ENCODE results near the gene KIF6. TPM values are rescaled to one million over a fixed set of nuclear protein-coding genes. Genes with fewer than 3 reads are reported as not detected.

KIF6 gene
- total RNA-seq, 1 experiment from 2014 or later: 2.7 TPM

GRCh38 chr6:39664173-39664572 is 61.0 kb downstream of the KIF6 start:
- POLR2A ChIA-PET (ENCODE audit: low non-redundant PET): no interaction called here

DNA sequence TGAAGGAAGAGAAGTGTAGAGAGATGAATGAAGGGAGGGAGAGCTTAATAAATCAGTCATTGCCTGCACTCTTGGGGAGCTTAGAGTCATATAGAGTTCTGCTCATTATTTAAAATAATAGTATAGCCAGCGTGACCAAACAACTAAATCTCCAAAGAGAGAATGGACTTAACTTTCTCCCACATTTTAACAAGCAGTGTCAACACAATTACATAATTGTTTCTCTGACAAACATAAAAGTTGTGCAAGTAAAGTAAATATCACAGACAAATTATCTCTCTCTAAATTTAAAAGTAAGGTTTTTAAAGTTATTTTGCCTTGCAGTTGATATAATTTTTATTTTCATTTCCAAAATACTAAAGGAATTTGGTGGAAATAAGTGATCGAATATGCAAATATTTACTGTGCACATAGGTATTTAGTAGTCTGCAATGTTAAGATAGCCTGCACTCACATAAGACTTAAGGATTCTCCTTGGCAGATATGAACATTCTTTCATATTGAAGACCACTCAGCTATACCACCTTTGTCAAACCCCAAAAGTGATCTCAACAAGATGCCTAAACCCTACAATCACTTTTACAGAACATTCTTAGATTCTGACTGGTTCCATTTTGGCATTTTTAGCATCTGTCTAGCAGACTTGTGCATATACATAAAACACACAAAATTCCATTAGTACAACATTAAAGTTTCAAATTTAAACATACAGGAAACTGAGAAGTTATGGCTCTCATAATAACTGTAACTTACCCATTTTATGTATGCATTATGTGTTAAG is 67.7 kb downstream of the KIF6 start:
- Histone ChIP-seq H3K4me1 (ENCODE audit: insufficient read depth, low read length, poor library complexity, severe bottlenecking) (no peaks in the 10 kb centered on the region), H3K9me3 (ENCODE audit: low read depth, low read length, poor library complexity, severe bottlenecking) (no peaks in the 10 kb centered on the region), H3K27ac (ENCODE audit: low read depth, low read length, poor library complexity, severe bottlenecking) (no peak overlapping the region), H3K27me3 (replicated peaks; ENCODE audit: insufficient read depth, low read depth, low read length, poor library complexity) (no peaks in the 10 kb centered on the region), H3K36me3 (ENCODE audit: insufficient read depth, low read length, poor library complexity, severe bottlenecking) (no peaks in the 10 kb centered on the region), H3K4me3 (ENCODE audit: low read depth, low read length, poor library complexity, severe bottlenecking) (no peak overlapping the region)
- ChIA-PET CTCF (no interaction called here), POLR2A (ENCODE audit: low non-redundant PET) (no interaction called here)
- DNase-seq (ENCODE audit: low spot score): no peak
- BruUV-seq (replicated peaks): no TSS peak
- intact Hi-C loops (cut with micrococcal nuclease; ENCODE audit: unreplicated experiment): no loop called here
- no peak for TF ChIP-seq EZH2 (IDR thresholded peaks at IDR 0.05; ENCODE audit: borderline replicate concordance, low read depth, low read length, poor library complexity, severe bottlenecking)
- TF ChIP-seq, protein P1, sequence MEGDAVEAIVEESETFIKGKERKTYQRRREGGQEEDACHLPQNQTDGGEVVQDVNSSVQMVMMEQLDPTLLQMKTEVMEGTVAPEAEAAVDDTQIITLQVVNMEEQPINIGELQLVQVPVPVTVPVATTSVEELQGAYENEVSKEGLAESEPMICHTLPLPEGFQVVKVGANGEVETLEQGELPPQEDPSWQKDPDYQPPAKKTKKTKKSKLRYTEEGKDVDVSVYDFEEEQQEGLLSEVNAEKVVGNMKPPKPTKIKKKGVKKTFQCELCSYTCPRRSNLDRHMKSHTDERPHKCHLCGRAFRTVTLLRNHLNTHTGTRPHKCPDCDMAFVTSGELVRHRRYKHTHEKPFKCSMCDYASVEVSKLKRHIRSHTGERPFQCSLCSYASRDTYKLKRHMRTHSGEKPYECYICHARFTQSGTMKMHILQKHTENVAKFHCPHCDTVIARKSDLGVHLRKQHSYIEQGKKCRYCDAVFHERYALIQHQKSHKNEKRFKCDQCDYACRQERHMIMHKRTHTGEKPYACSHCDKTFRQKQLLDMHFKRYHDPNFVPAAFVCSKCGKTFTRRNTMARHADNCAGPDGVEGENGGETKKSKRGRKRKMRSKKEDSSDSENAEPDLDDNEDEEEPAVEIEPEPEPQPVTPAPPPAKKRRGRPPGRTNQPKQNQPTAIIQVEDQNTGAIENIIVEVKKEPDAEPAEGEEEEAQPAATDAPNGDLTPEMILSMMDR (conservative IDR thresholded peaks at IDR 0.05; ENCODE audit: low read depth, low read length): no peak

More at GRCh38 chr6:39664173-39664572, 61.0 kb downstream of the KIF6 start:
- H3K27ac ChIP-seq (ENCODE audit: low read depth, low read length, poor library complexity, severe bottlenecking): no peak overlapping the region
- CTCF ChIA-PET: no interaction called here
- no peak for TF ChIP-seq EZH2 (IDR thresholded peaks at IDR 0.05; ENCODE audit: borderline replicate concordance, low read depth, low read length, poor library complexity, severe bottlenecking)
- TF ChIP-seq, protein P1 (conservative IDR thresholded peaks at IDR 0.05; ENCODE audit: low read depth, low read length): peak; percentile 30; the same call in 1 of the 2 replicates
- no peak overlapping the region for H3K4me3 ChIP-seq (ENCODE audit: low read depth, low read length, poor library complexity, severe bottlenecking)
- H3K36me3 ChIP-seq (ENCODE audit: insufficient read depth, low read length, poor library complexity, severe bottlenecking): no peaks in the 10 kb centered on the region
- intact Hi-C loops (cut with micrococcal nuclease; ENCODE audit: unreplicated experiment): no loop called here
- BruUV-seq (replicated peaks): no TSS peak
- H3K4me1 ChIP-seq (ENCODE audit: insufficient read depth, low read length, poor library complexity, severe bottlenecking): peaks cover 5% of the 10 kb centered on the region
- no peak for DNase-seq (ENCODE audit: low spot score)
- no peaks in the 10 kb centered on the region for H3K27me3 ChIP-seq (replicated peaks; ENCODE audit: insufficient read depth, low read depth, low read length, poor library complexity)
- no peaks in the 10 kb centered on the region for H3K9me3 ChIP-seq (ENCODE audit: low read depth, low read length, poor library complexity, severe bottlenecking)

GRCh38 chr6:39654121-39654520 is 71.1 kb downstream of the KIF6 start:
- Histone ChIP-seq H3K4me1 (ENCODE audit: insufficient read depth, low read length, poor library complexity, severe bottlenecking) (no peaks in the 10 kb centered on the region), H3K27ac (ENCODE audit: low read depth, low read length, poor library complexity, severe bottlenecking) (no peak overlapping the region), H3K4me3 (ENCODE audit: low read depth, low read length, poor library complexity, severe bottlenecking) (no peak overlapping the region), H3K9me3 (ENCODE audit: low read depth, low read length, poor library complexity, severe bottlenecking) (no peaks in the 10 kb centered on the region), H3K27me3 (replicated peaks; ENCODE audit: insufficient read depth, low read depth, low read length, poor library complexity) (no peaks in the 10 kb centered on the region), H3K36me3 (ENCODE audit: insufficient read depth, low read length, poor library complexity, severe bottlenecking) (no peaks in the 10 kb centered on the region)
- BruUV-seq (replicated peaks): no TSS peak
- intact Hi-C loops (cut with micrococcal nuclease; ENCODE audit: unreplicated experiment): no loop called here
- TF ChIP-seq, protein P1 (conservative IDR thresholded peaks at IDR 0.05; ENCODE audit: low read depth, low read length): no peak
- TF ChIP-seq EZH2 (IDR thresholded peaks at IDR 0.05; ENCODE audit: borderline replicate concordance, low read depth, low read length, poor library complexity, severe bottlenecking): no peak
- CTCF ChIA-PET: no interaction called here
- DNase-seq (ENCODE audit: low spot score): no peak
- POLR2A ChIA-PET (ENCODE audit: low non-redundant PET): no interaction called here
